HFF-Myc (cell line): ENCODE data around the gene PRR14L.
"Not testable (repeated sequence)": the region's sequence is repeated elsewhere in the genome, so short reads cannot be mapped to it uniquely, and the experiment has no call there.

Source experiments
- DNase-seq: peaks from one replicate; pipeline ENCODE4 v3.0.0-alpha.2; 2011; ENCODE audit warnings: low read depth; ENCODE audit errors: extremely low read depth
- H3K4me3 ChIP-seq: replicated peaks from 2 replicates; pipeline ENCODE4 v1.5.1; 2011; ENCODE audit warnings: low read depth, mild to moderate bottlenecking, control low read depth, low read length
- CTCF ChIP-seq: IDR thresholded peaks from 2 replicates; pipeline ENCODE4 v1.5.1; 2012; ENCODE audit warnings: mild to moderate bottlenecking, low read depth, low read length, control low read depth; ENCODE audit errors: missing control alignments

The PRR14L gene

GRCh38 chr22:31764785-31765184 lies 14.9 kb upstream of the PRR14L start:
- DNase-seq, result no peak
- no peak overlapping the region for H3K4me3 ChIP-seq
- TF ChIP-seq CTCF, result no peak

GRCh38 chr22:31758860-31759259 lies 8.9 kb upstream of the PRR14L start:
- H3K4me3 ChIP-seq, DNase-seq: not testable (repeated sequence)

GRCh38 chr22:31757265-31757664 lies 7.3 kb upstream of the PRR14L start:
- H3K4me3 ChIP-seq, result no peak overlapping the region
- DNase-seq, result no peak
- TF ChIP-seq CTCF, result no peak

- H3K4me3 ChIP-seq, result peak overlapping the region; percentile 80
- DNase-seq, result no peak
- TF ChIP-seq CTCF, result no peak
Observed at GRCh38 chr22:31754813-31755212, 4.9 kb upstream of the PRR14L start.

GRCh38 chr22:31753634-31754501 lies 3.9 kb upstream of the PRR14L start, which contains the start of gene DEPDC5:
TSS of gene DEPDC5 (plus strand) at chr22:31754019. CDS start at chr22:31754922, 903 bp downstream.
- peak; percentile 66 for DNase-seq
- peak within 1 kb of the TSS; percentile 80 for H3K4me3 ChIP-seq
- TF ChIP-seq CTCF, result no peak

- DNase-seq, result no peak
- TF ChIP-seq CTCF, result no peak
- H3K4me3 ChIP-seq, result peak overlapping the region; percentile 80
Observed at GRCh38 chr22:31753005-31753633, 3.2 kb upstream of the PRR14L start.

GRCh38 chr22:31752096-31752847 lies 2.3 kb upstream of the PRR14L start:
- no peak for TF ChIP-seq CTCF
- H3K4me3 ChIP-seq, result no peak overlapping the region
- no peak for DNase-seq
